H1 (cell line): ENCODE results near the gene PLXNA4. TPM values are rescaled to one million over a fixed set of nuclear protein-coding genes. Genes with fewer than 3 reads are reported as not detected.

Source experiments
- ASH2L ChIP-seq: fragments of 200-600, 300-600 bp; sonication (generic); IDR thresholded peaks from one replicate; pipeline ENCODE4 v1.7.1; 2017; ENCODE audit warnings: low read length
- CHD2 ChIP-seq: IDR thresholded peaks from 2 replicates; pipeline ENCODE4 v1.6.1; 2012; ENCODE audit warnings: low read length, improper control_type of control experiment
- CHD7 ChIP-seq: fragments of 300-600 bp; sonication (generic); IDR thresholded peaks from 2 replicates; pipeline ENCODE4 v1.7.1; 2012; ENCODE audit warnings: low read length, moderate library complexity, mild to moderate bottlenecking, inconsistent platforms; ENCODE audit not compliant: insufficient replicate concordance
- HDAC6 ChIP-seq: IDR thresholded peaks from one replicate; pipeline ENCODE4 v1.7.1; 2012; ENCODE audit warnings: low read depth, mild to moderate bottlenecking, inconsistent platforms, low read length, moderate library complexity
- KDM4A ChIP-seq: IDR thresholded peaks from one replicate; pipeline ENCODE4 v1.7.1; 2012; ENCODE audit warnings: low read depth, mild to moderate bottlenecking, moderate library complexity, low read length, inconsistent platforms; ENCODE audit not compliant: severe bottlenecking
- POLR2AphosphoS5 ChIP-seq: IDR thresholded peaks from 2 replicates; pipeline ENCODE4 v1.6.1; 2011; ENCODE audit warnings: low read depth, low read length
- RBBP5 ChIP-seq: IDR thresholded peaks from 2 replicates; pipeline ENCODE4 v1.7.1; 2012; ENCODE audit warnings: low read depth, mild to moderate bottlenecking, inconsistent platforms, low read length, moderate library complexity, borderline replicate concordance
- RFX5 ChIP-seq: IDR thresholded peaks from 2 replicates; pipeline ENCODE4 v1.6.1; 2011; ENCODE audit warnings: low read depth, low read length, improper control_type of control experiment, borderline replicate concordance
- TAF7 ChIP-seq: optimal IDR thresholded peaks from 2 replicates; pipeline ENCODE3; 2011; ENCODE audit warnings: low read depth, mild to moderate bottlenecking, inconsistent platforms, low read length, moderate library complexity, borderline replicate concordance
- polyA plus RNA-seq, 7 experiments: library from polyadenylated mRNA; depleted of rRNA in 3 of 7; stranded (reverse) in 5 of 7; unstranded in 2 of 7; fragments of >200 nt in 5 of 7; fragments of 200-250 nt in 2 of 7; gene quantifications; 1 replicate in 5 of 7; 2 replicates in 1 of 7; 4 replicates in 1 of 7; pipeline versions ENCODE4 v1.2.1 to v1.2.3, GENCODE V29; 2011 to 2013; ENCODE audit warnings: missing spikeins in 2 of 7, mixed read lengths in 2 of 7
- total RNA-seq: library from RNA; stranded (reverse); fragmentation: NEBNext Ultra II Directional; extraction: Animal tissue kit (Norgen Biotek cat#: 25700); gene quantifications from 2 replicates; pipeline ENCODE4 v1.2.1, GENCODE V29; 2021

The PLXNA4 gene
- total and polyA plus RNA-seq, 2 of the 8 experiments (the other 6 are each of a cell fraction or from before 2014, with no cell fraction given), result 0.76 to 0.79 TPM

GRCh38 chr7:132486274-132486610 is 90.0 kb downstream of the PLXNA4 start (continued):
- TF ChIP-seq CHD7 (no peak), KDM4A (no peak), RBBP5 (no peak), RFX5 (no peak), HDAC6 (no peak), TAF7 (no peak), POLR2AphosphoS5 (no peak), ASH2L (no peak), CHD2 (no peak)
